ENCODE measurements around the gene ABCC12. TPM values are rescaled to one million over a fixed set of nuclear protein-coding genes. Genes with fewer than 3 reads are reported as not detected.

ABCC12 gene
- total RNA-seq, 1 experiment from 2014 or later: not detected

- DNase-seq (ENCODE audit: low spot score): no peak
- no peaks in the 10 kb centered on the region for H3K36me3 Mint-ChIP-seq
- no peak overlapping the region for H3K27ac Mint-ChIP-seq
- TF ChIP-seq NFATC4 (CRISPR knock-in tag; IDR thresholded peaks at IDR 0.05): no peak
- TF ChIP-seq PREB (CRISPR knock-in tag; IDR thresholded peaks at IDR 0.05; ENCODE audit: borderline replicate concordance): no peak
- TF ChIP-seq TEAD4 (CRISPR knock-in tag; IDR thresholded peaks at IDR 0.05): no peak
- TF ChIP-seq ZNF263 (CRISPR knock-in tag; IDR thresholded peaks at IDR 0.05; ENCODE audit: low read depth): no peak
- TF ChIP-seq ATF3 (CRISPR knock-in tag; conservative IDR thresholded peaks at IDR 0.05): no peak
- no peak for TF ChIP-seq CREB1 (CRISPR knock-in tag; IDR thresholded peaks at IDR 0.05)
- TF ChIP-seq E2F1 (CRISPR knock-in tag; IDR thresholded peaks at IDR 0.05): no peak
- TF ChIP-seq ETV6 (CRISPR knock-in tag; IDR thresholded peaks at IDR 0.05): no peak
- TF ChIP-seq TP53 (CRISPR knock-in tag; IDR thresholded peaks at IDR 0.05): no peak
- TF ChIP-seq FOXP4 (CRISPR knock-in tag; IDR thresholded peaks at IDR 0.05): no peak
- no peak for TF ChIP-seq ZMAT4 (CRISPR knock-in tag; IDR thresholded peaks at IDR 0.05)
- no peak for TF ChIP-seq JAZF1 (CRISPR knock-in tag; IDR thresholded peaks at IDR 0.05)
- TF ChIP-seq ERG (CRISPR knock-in tag; IDR thresholded peaks at IDR 0.05): no peak
- no peak for TF ChIP-seq AFF4 (CRISPR knock-in tag; IDR thresholded peaks at IDR 0.05; ENCODE audit: borderline replicate concordance)
- H3K27me3 Mint-ChIP-seq (ENCODE audit: low read depth): peaks cover 5% of the 10 kb centered on the region; the same call in 1 of the 2 replicates
- ATAC-seq: no peak
- peaks cover 5% of the 10 kb centered on the region; the same call in 1 of the 2 replicates for H3K4me1 Mint-ChIP-seq
- H3K9me3 Mint-ChIP-seq: peaks cover 12% of the 10 kb centered on the region
- no peak overlapping the region for H3K4me3 Mint-ChIP-seq
- ChIA-PET CTCF (interaction anchor here (2.4 kb wide), 1 partner anchor 24 kb away, joined by 7 read pairs; no protein-coding TSS in a partner anchor), POLR2A (no interaction called here)
These were observed 32.8 kb upstream of the ABCC12 start for GRCh38 chr16:48188449-48189102.
